Gastrocnemius medialis (tissue), 4 donors: ENCODE results near the gene CILP2.

ENCODE experiments used
- POLR2A ChIP-seq, 2 donors: fragments of 450-650 bp; IDR thresholded peaks; one replicate each; pipeline ENCODE4 v1.6.1; 2017; ENCODE audit warnings: antibody characterized with exemption in 2 of 2, mild to moderate bottlenecking in 2 of 2, moderate library complexity in 2 of 2
- TF ChIP-seq, protein P1 (sequence below), 5 experiments: fragments of 450-650 bp in 3 of 5; fragments of 200-600 bp in 2 of 5; sonication (generic) in 2 of 5; IDR thresholded peaks in 4 of 5; conservative IDR thresholded peaks in 1 of 5; 1 replicate in 4 of 5; 2 replicates in 1 of 5; pipeline ENCODE4 v1.5.1; 2016 to 2019; ENCODE audit warnings: antibody characterized with exemption in 5 of 5, mild to moderate bottlenecking in 3 of 5, moderate library complexity in 3 of 5

DNA sequence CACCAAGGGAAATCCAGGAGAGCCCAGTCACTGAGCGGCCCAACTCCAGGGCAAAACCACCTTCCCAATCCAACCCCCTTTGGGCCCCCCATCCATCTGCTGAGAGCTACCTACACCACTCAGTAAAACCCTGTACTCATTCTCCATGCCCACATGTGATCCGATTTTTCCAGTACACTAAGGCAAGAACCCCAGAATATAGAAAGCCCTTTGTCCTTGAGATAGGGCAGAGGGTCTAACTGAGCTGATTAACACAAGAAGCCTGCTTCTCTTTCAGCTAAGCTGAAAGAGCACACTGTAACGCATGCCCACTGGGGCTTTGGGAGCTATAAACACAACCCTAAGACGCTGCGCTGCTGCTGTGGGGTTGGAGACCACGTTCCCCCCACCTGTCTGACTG is 44.4 kb downstream of the CILP2 start:
- TF ChIP-seq, protein P1, sequence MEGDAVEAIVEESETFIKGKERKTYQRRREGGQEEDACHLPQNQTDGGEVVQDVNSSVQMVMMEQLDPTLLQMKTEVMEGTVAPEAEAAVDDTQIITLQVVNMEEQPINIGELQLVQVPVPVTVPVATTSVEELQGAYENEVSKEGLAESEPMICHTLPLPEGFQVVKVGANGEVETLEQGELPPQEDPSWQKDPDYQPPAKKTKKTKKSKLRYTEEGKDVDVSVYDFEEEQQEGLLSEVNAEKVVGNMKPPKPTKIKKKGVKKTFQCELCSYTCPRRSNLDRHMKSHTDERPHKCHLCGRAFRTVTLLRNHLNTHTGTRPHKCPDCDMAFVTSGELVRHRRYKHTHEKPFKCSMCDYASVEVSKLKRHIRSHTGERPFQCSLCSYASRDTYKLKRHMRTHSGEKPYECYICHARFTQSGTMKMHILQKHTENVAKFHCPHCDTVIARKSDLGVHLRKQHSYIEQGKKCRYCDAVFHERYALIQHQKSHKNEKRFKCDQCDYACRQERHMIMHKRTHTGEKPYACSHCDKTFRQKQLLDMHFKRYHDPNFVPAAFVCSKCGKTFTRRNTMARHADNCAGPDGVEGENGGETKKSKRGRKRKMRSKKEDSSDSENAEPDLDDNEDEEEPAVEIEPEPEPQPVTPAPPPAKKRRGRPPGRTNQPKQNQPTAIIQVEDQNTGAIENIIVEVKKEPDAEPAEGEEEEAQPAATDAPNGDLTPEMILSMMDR (IDR thresholded peaks at IDR 0.05 in 4 of 5, conservative IDR thresholded peaks at IDR 0.05 in 1 of 5) = no peak
- TF ChIP-seq POLR2A (IDR thresholded peaks at IDR 0.05) = no peak
